Stimulated activated effector memory CD8-positive, alpha-beta T cell treated with anti-CD3 and anti-CD28 coated beads, Interleukin-12 subunit alpha, Interleukin-12 subunit beta, amount 100 ng/mL, for 72 hours (primary cell): Measurements from ENCODE around the gene EPN2.
"Not testable (repeated sequence)": the region's sequence is repeated elsewhere in the genome, so short reads cannot be mapped to it uniquely, and the experiment has no call there.

ENCODE experiments used
- ATAC-seq: fragments of 150-1000 bp; cut with Tn5 transposase; 2 replicates; pipeline ENCODE4 v1.10.0; 2021
- DNase-seq, 2 donors: peaks; one replicate each; pipeline ENCODE4 v3.0.0; 2021 to 2022; ENCODE audit warnings: low spot score in 2 of 2
- H3K27ac Mint-ChIP-seq: one replicate; pipeline ENCODE4 v1.8.0; 2022; ENCODE audit warnings: mild to moderate bottlenecking, mixed read lengths
- H3K36me3 Mint-ChIP-seq: one replicate; pipeline ENCODE4 v1.8.0; 2022; ENCODE audit warnings: mild to moderate bottlenecking, mixed read lengths
- H3K4me1 Mint-ChIP-seq: one replicate; pipeline ENCODE4 v1.8.0; 2022; ENCODE audit warnings: mixed read lengths
- H3K4me3 Mint-ChIP-seq: one replicate; pipeline ENCODE4 v1.8.0; 2022; ENCODE audit warnings: mild to moderate bottlenecking, mixed read lengths
- H3K9me3 Mint-ChIP-seq: one replicate; pipeline ENCODE4 v1.8.0; 2022; ENCODE audit warnings: mixed read lengths

Gene EPN2

GRCh38 chr17:19234676-19235075, 2.5 kb upstream of the EPN2 start:
- not testable (repeated sequence) for H3K4me1 Mint-ChIP-seq, H3K4me3 Mint-ChIP-seq, ATAC-seq, H3K36me3 Mint-ChIP-seq, DNase-seq, H3K27ac Mint-ChIP-seq, H3K9me3 Mint-ChIP-seq

- H3K27ac Mint-ChIP-seq, H3K4me1 Mint-ChIP-seq, DNase-seq, H3K4me3 Mint-ChIP-seq, H3K9me3 Mint-ChIP-seq, H3K36me3 Mint-ChIP-seq: not testable (repeated sequence)
- ATAC-seq, result peak; percentile 89
Measured at GRCh38 chr17:19236351-19237138, 621 bp upstream of the EPN2 start.

- Mint-ChIP-seq H3K4me1 (peaks cover 6% of the 10 kb centered on the region), H3K4me3 (peak overlapping the region; percentile 78), H3K27ac (peak overlapping the region; percentile 80), H3K9me3 (no peaks in the 10 kb centered on the region), H3K36me3 (no peaks in the 10 kb centered on the region)
- DNase-seq (peak; percentile 69 to 80), ATAC-seq (peak; percentile 69)
Measured at GRCh38 chr17:19237389-19238166, 412 bp downstream of the EPN2 start.

GRCh38 chr17:19238167-19238505, 970 bp downstream of the EPN2 start:
- H3K27ac Mint-ChIP-seq, result peak overlapping the region; percentile 80

GRCh38 chr17:19239544-19239943, 2.4 kb downstream of the EPN2 start:
- Mint-ChIP-seq H3K36me3 (no peaks in the 10 kb centered on the region), H3K4me1 (peaks cover 6% of the 10 kb centered on the region), H3K27ac (no peak overlapping the region), H3K9me3 (no peaks in the 10 kb centered on the region), H3K4me3 (no peak overlapping the region)
- DNase-seq (no peak), ATAC-seq (no peak)

More at GRCh38 chr17:19238167-19238505, 970 bp downstream of the EPN2 start:
- no peaks in the 10 kb centered on the region for H3K9me3 Mint-ChIP-seq
- DNase-seq, result peak in 1 of 2 donors; percentile 51
- no peaks in the 10 kb centered on the region for H3K36me3 Mint-ChIP-seq
- H3K4me3 Mint-ChIP-seq, result peak overlapping the region; percentile 78
- no peak for ATAC-seq
- peaks cover 6% of the 10 kb centered on the region for H3K4me1 Mint-ChIP-seq

- no peak overlapping the region for H3K27ac Mint-ChIP-seq
- peaks cover 10% of the 10 kb centered on the region for H3K4me1 Mint-ChIP-seq
- ATAC-seq, result no peak
- no peaks in the 10 kb centered on the region for H3K36me3 Mint-ChIP-seq
- no peak for DNase-seq
- H3K9me3 Mint-ChIP-seq, result no peaks in the 10 kb centered on the region
- H3K4me3 Mint-ChIP-seq, result no peak overlapping the region
Measured at GRCh38 chr17:19242323-19242722, 5.2 kb downstream of the EPN2 start.

- ATAC-seq (no peak), DNase-seq (no peak)
- Mint-ChIP-seq H3K27ac (no peak overlapping the region), H3K4me3 (no peak overlapping the region), H3K4me1 (peaks cover 14% of the 10 kb centered on the region), H3K36me3 (no peaks in the 10 kb centered on the region), H3K9me3 (no peaks in the 10 kb centered on the region)
Measured at GRCh38 chr17:19242926-19243325, 5.8 kb downstream of the EPN2 start.

GRCh38 chr17:19243838-19244237, 6.7 kb downstream of the EPN2 start:
- no peak for ATAC-seq
- Mint-ChIP-seq H3K4me1 (peaks cover 12% of the 10 kb centered on the region), H3K4me3 (no peak overlapping the region), H3K36me3 (no peaks in the 10 kb centered on the region), H3K9me3 (no peaks in the 10 kb centered on the region), H3K27ac (no peak overlapping the region)
- DNase-seq, result no peak

- DNase-seq (no peak), ATAC-seq (no peak)
- peaks cover 16% of the 10 kb centered on the region for H3K4me1 Mint-ChIP-seq
- H3K36me3 Mint-ChIP-seq, result no peaks in the 10 kb centered on the region
- H3K4me3 Mint-ChIP-seq, result no peak overlapping the region
- H3K9me3 Mint-ChIP-seq, result no peaks in the 10 kb centered on the region
- H3K27ac Mint-ChIP-seq, result no peak overlapping the region
Measured at GRCh38 chr17:19244357-19244756, 7.2 kb downstream of the EPN2 start.

- Mint-ChIP-seq H3K4me3 (no peak overlapping the region), H3K36me3 (no peaks in the 10 kb centered on the region), H3K27ac (no peak overlapping the region), H3K4me1 (peaks cover 16% of the 10 kb centered on the region), H3K9me3 (no peaks in the 10 kb centered on the region)
- DNase-seq, result no peak
- ATAC-seq, result no peak
Measured at GRCh38 chr17:19244781-19245180, 7.6 kb downstream of the EPN2 start.

GRCh38 chr17:19247473-19247872, 10.3 kb downstream of the EPN2 start:
- ATAC-seq, result no peak
- H3K4me1 Mint-ChIP-seq, result peaks cover 16% of the 10 kb centered on the region
- H3K36me3 Mint-ChIP-seq, result no peaks in the 10 kb centered on the region
- H3K9me3 Mint-ChIP-seq, result no peaks in the 10 kb centered on the region
- DNase-seq, result no peak
- no peak overlapping the region for H3K27ac Mint-ChIP-seq
- no peak overlapping the region for H3K4me3 Mint-ChIP-seq

GRCh38 chr17:19248151-19248927, 11.2 kb downstream of the EPN2 start:
- Mint-ChIP-seq H3K27ac (no peak overlapping the region), H3K9me3 (no peaks in the 10 kb centered on the region), H3K4me1 (peaks cover 16% of the 10 kb centered on the region), H3K36me3 (no peaks in the 10 kb centered on the region), H3K4me3 (no peak overlapping the region)
- no peak for ATAC-seq
- DNase-seq, result no peak

GRCh38 chr17:19248928-19249574, 11.9 kb downstream of the EPN2 start:
- ATAC-seq (no peak), DNase-seq (no peak)
- Mint-ChIP-seq H3K4me3 (no peak overlapping the region), H3K27ac (no peak overlapping the region), H3K36me3 (no peaks in the 10 kb centered on the region), H3K9me3 (no peaks in the 10 kb centered on the region), H3K4me1 (peaks cover 16% of the 10 kb centered on the region)

- H3K4me1 Mint-ChIP-seq, result peaks cover 16% of the 10 kb centered on the region
- no peak overlapping the region for H3K4me3 Mint-ChIP-seq
- no peak for ATAC-seq
- H3K36me3 Mint-ChIP-seq, result no peaks in the 10 kb centered on the region
- H3K27ac Mint-ChIP-seq, result no peak overlapping the region
- H3K9me3 Mint-ChIP-seq, result no peaks in the 10 kb centered on the region
- DNase-seq, result no peak
Measured at GRCh38 chr17:19249681-19250080, 12.5 kb downstream of the EPN2 start.
